HAP-1 (cell line): ENCODE measurements around the gene RCSD1.
"Not testable (repeated sequence)": the region's sequence is repeated elsewhere in the genome, so short reads cannot be mapped to it uniquely, and the experiment has no call there.

Experiments
- DNase-seq, 2 experiments: peaks; one replicate each; pipeline ENCODE4 v3.0.0-alpha.2; 2016 to 2020; ENCODE audit warnings: low spot score in 2 of 2
- H3K27me3 ChIP-seq: fragments of 250-450 bp; sonication (Bioruptor Pico); 2 replicates; pipeline ENCODE4 v1.5.1; 2020; ENCODE audit warnings: low read depth, mild to moderate bottlenecking, moderate library complexity
- H3K36me3 ChIP-seq: fragments of 250-450 bp; sonication (Bioruptor Pico); replicated peaks from 2 replicates; pipeline ENCODE4 v1.5.1; 2020; ENCODE audit warnings: mild to moderate bottlenecking
- H3K4me1 ChIP-seq: fragments of 250-450 bp; sonication (Bioruptor Pico); 2 replicates; pipeline ENCODE4 v1.5.1; 2020; ENCODE audit warnings: mild to moderate bottlenecking
- H3K4me3 ChIP-seq: fragments of 250-450 bp; sonication (Bioruptor Pico); 2 replicates; pipeline ENCODE4 v1.5.1; 2020; ENCODE audit warnings: mild to moderate bottlenecking, moderate library complexity
- H3K9me3 ChIP-seq: fragments of 250-450 bp; sonication (Bioruptor Pico); 2 replicates; pipeline ENCODE4 v1.5.1; 2020; ENCODE audit warnings: mild to moderate bottlenecking, moderate library complexity
- in situ Hi-C: fragments of 300-500 bp; cut with MboI; formaldehyde crosslinking; loops from 3 replicates; pipeline ENCODE4 v1.14.3; 2020; ENCODE audit warnings: low sequenced_read_pairs, inconsistent platforms, mixed read lengths

The RCSD1 gene

GRCh38 chr1:167605576-167605975 is 24.5 kb upstream of the RCSD1 start:
- Histone ChIP-seq H3K36me3 (no peaks in the 10 kb centered on the region), H3K27me3 (no peaks in the 10 kb centered on the region; the same call in 1 of the 2 replicates), H3K9me3 (no peaks in the 10 kb centered on the region), H3K4me3 (no peak overlapping the region), H3K4me1 (no peaks in the 10 kb centered on the region)
- DNase-seq: no peak
- in situ Hi-C loops: no loop called here

- peaks cover 10% of the 10 kb centered on the region; the same call in 1 of the 2 replicates for H3K27me3 ChIP-seq
Measured at GRCh38 chr1:167611983-167612382, 18.0 kb upstream of the RCSD1 start.

GRCh38 chr1:167612587-167613385 is 17.2 kb upstream of the RCSD1 start:
- H3K36me3 ChIP-seq: no peaks in the 10 kb centered on the region
- no peak overlapping the region for H3K4me3 ChIP-seq
- no peak for DNase-seq
- H3K9me3 ChIP-seq: peaks cover 6% of the 10 kb centered on the region; the same call in 1 of the 2 replicates
- H3K4me1 ChIP-seq: no peaks in the 10 kb centered on the region
- H3K27me3 ChIP-seq: peaks cover 10% of the 10 kb centered on the region; the same call in 1 of the 2 replicates
- in situ Hi-C loops: no loop called here

More at GRCh38 chr1:167611983-167612382, 18.0 kb upstream of the RCSD1 start:
- in situ Hi-C loops: no loop called here
- H3K4me3 ChIP-seq: no peak overlapping the region
- peaks cover 6% of the 10 kb centered on the region; the same call in 1 of the 2 replicates for H3K9me3 ChIP-seq
- H3K36me3 ChIP-seq: no peaks in the 10 kb centered on the region
- no peak for DNase-seq
- H3K4me1 ChIP-seq: no peaks in the 10 kb centered on the region

- DNase-seq, H3K36me3 ChIP-seq, H3K9me3 ChIP-seq, H3K27me3 ChIP-seq, H3K4me1 ChIP-seq, H3K4me3 ChIP-seq, in situ Hi-C loops: not testable (repeated sequence)
Measured at GRCh38 chr1:167613984-167614383, 16.0 kb upstream of the RCSD1 start.

- Histone ChIP-seq H3K27me3 (peaks cover 10% of the 10 kb centered on the region; the same call in 1 of the 2 replicates), H3K36me3 (no peaks in the 10 kb centered on the region), H3K9me3 (peaks cover 6% of the 10 kb centered on the region; the same call in 1 of the 2 replicates), H3K4me1 (0 out of 2 replicates have a peak, but pooled peaks cover under 1% of the 10 kb centered on the region), H3K4me3 (no peak overlapping the region)
- no peak for DNase-seq
- in situ Hi-C loops: no loop called here
Measured at GRCh38 chr1:167614851-167615250, 15.2 kb upstream of the RCSD1 start.

- Histone ChIP-seq H3K4me1 (peaks cover 7% of the 10 kb centered on the region; the same call in 1 of the 2 replicates), H3K36me3 (no peaks in the 10 kb centered on the region), H3K9me3 (peaks cover 6% of the 10 kb centered on the region; the same call in 1 of the 2 replicates), H3K4me3 (no peak overlapping the region), H3K27me3 (peaks cover under 1% of the 10 kb centered on the region; the same call in 1 of the 2 replicates)
- in situ Hi-C loops: no loop called here
- DNase-seq: no peak
Measured at GRCh38 chr1:167616521-167616920, 13.5 kb upstream of the RCSD1 start.

GRCh38 chr1:167617153-167618147 is 12.6 kb upstream of the RCSD1 start:
- Histone ChIP-seq H3K4me1 (peaks cover 7% of the 10 kb centered on the region; the same call in 1 of the 2 replicates), H3K4me3 (no peak overlapping the region), H3K9me3 (peaks cover 6% of the 10 kb centered on the region; the same call in 1 of the 2 replicates), H3K27me3 (no peaks in the 10 kb centered on the region; the same call in 1 of the 2 replicates), H3K36me3 (no peaks in the 10 kb centered on the region)
- in situ Hi-C loops: no loop called here
- no peak for DNase-seq

GRCh38 chr1:167618366-167618765 is 11.7 kb upstream of the RCSD1 start:
- no peak overlapping the region for H3K4me3 ChIP-seq
- H3K9me3 ChIP-seq: peaks cover 6% of the 10 kb centered on the region; the same call in 1 of the 2 replicates
- no peak for DNase-seq
- H3K36me3 ChIP-seq: no peaks in the 10 kb centered on the region
- in situ Hi-C loops: no loop called here
- peaks cover 7% of the 10 kb centered on the region; the same call in 1 of the 2 replicates for H3K4me1 ChIP-seq
- no peaks in the 10 kb centered on the region for H3K27me3 ChIP-seq

- peaks cover 6% of the 10 kb centered on the region; the same call in 1 of the 2 replicates for H3K9me3 ChIP-seq
- H3K27me3 ChIP-seq: 0 out of 2 replicates have a peak, but pooled peaks cover under 1% of the 10 kb centered on the region
- H3K36me3 ChIP-seq: no peaks in the 10 kb centered on the region
- H3K4me1 ChIP-seq: peaks cover 7% of the 10 kb centered on the region; the same call in 1 of the 2 replicates
- in situ Hi-C loops: no loop called here
- no peak overlapping the region for H3K4me3 ChIP-seq
- no peak for DNase-seq
Measured at GRCh38 chr1:167618789-167619188, 11.2 kb upstream of the RCSD1 start.

- DNase-seq: no peak
- H3K4me3 ChIP-seq: no peak overlapping the region
- no peaks in the 10 kb centered on the region for H3K36me3 ChIP-seq
- H3K27me3 ChIP-seq: 0 out of 2 replicates have a peak, but pooled peaks cover 4% of the 10 kb centered on the region
- H3K4me1 ChIP-seq: peaks cover 7% of the 10 kb centered on the region; the same call in 1 of the 2 replicates
- 0 out of 2 replicates have a peak, but pooled peaks cover 6% of the 10 kb centered on the region for H3K9me3 ChIP-seq
- in situ Hi-C loops: no loop called here
Measured at GRCh38 chr1:167620002-167620401, 10.0 kb upstream of the RCSD1 start.

- in situ Hi-C loops: no loop called here
- DNase-seq: no peak
- Histone ChIP-seq H3K36me3 (no peaks in the 10 kb centered on the region), H3K9me3 (no peaks in the 10 kb centered on the region), H3K4me3 (no peak overlapping the region), H3K4me1 (peaks cover 7% of the 10 kb centered on the region; the same call in 1 of the 2 replicates), H3K27me3 (0 out of 2 replicates have a peak, but pooled peaks cover 4% of the 10 kb centered on the region)
Measured at GRCh38 chr1:167621780-167622313, 8.2 kb upstream of the RCSD1 start.

GRCh38 chr1:167623951-167624350 is 6.1 kb upstream of the RCSD1 start:
- H3K27me3 ChIP-seq: peaks cover 4% of the 10 kb centered on the region; the same call in 1 of the 2 replicates
- in situ Hi-C loops: no loop called here
- H3K36me3 ChIP-seq: no peaks in the 10 kb centered on the region
- H3K4me3 ChIP-seq: no peak overlapping the region
- peaks cover 7% of the 10 kb centered on the region; the same call in 1 of the 2 replicates for H3K4me1 ChIP-seq
- no peaks in the 10 kb centered on the region for H3K9me3 ChIP-seq
- DNase-seq: no peak
